Nucleus accumbens (tissue), 56 donors: ENCODE measurements around the gene ZSWIM2.
"Not testable (repeated sequence)": the region's sequence is repeated elsewhere in the genome, so short reads cannot be mapped to it uniquely, and the experiment has no call there.

Experiments
- DNase-seq, 56 donors: peaks; one replicate each; lab custom pipeline; 2025; lab: John Stamatoyannopoulos, UW

The ZSWIM2 gene, protein sequence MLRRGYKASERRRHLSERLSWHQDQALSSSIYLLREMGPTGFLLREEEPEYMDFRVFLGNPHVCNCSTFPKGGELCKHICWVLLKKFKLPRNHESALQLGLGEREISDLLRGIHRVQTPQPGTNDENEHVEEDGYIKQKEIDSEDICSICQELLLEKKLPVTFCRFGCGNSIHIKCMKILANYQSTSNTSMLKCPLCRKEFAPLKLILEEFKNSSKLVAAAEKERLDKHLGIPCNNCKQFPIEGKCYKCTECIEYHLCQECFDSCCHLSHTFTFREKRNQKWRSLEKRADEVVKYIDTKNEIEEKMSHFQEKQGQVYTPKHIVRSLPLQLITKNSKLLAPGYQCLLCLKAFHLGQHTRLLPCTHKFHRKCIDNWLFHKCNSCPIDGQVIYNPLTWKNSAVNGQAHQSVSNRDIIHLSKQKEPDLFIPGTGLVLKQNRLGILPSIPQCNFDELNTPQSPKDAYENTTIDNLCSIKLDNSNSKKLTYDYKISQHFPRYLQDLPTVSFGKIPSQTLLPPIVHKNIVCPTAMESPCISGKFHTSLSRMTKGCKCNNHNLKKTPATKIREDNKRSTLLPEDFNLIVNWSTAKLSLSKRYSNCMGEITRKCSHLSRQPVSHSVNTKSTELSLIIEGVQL

DNA sequence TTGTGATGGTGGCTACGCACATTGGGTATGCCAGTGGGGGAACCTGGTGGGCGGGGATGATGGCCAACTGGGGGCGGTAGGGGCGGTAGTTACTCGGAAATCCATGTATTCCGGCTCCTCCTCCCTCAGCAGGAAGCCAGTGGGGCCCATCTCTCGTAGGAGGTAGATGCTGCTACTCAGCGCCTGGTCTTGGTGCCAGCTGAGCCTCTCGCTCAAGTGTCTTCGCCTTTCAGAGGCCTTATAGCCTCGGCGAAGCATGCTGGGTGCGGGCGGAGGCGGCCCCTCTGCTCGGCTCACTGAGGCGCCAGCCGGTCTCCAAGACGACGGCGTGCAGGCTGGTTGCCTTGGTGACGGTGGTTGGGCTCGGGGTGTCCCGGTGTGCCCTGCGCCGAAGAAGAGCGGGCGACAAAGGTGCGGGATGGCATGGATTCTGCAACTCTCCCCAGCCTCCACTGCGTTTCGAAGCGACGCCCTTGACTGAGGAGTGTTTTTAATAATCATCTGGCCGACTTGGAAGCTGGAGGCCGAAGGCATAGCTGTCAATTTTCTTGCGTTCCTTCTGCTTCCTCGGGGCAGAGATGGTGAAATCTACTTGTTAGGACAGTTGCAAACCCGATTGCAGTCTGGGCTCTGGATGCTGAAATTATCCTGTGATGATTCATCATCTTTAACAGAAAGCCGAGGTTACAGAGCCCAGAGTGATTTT, at the start of gene ZSWIM2:
TSS of gene ZSWIM2 (minus strand) at position 298 of the 706 bp plus-strand sequence. CDS start at position 258, 40 bp downstream.
- peak in 54 of 56 donors; percentile 3 to 89 (median 60) for DNase-seq

DNA sequence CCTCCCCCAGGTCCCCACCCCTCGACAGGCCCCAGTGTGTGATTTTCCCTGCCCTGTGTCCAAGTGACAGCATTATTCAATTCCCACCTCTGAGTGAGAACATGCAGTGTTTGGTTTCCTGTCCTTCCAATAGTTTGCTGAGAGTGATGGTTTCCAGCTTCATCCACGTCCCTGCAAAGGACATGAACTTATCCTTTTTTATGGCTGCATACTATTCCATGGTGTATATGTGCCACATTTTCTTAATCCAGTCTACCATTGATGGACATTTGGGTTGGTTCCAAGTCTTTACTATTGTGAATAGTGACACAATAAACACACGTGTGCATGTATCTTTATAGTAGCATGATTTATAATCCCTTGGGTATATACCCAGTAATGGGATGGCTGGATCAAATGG, 47.2 kb upstream of the ZSWIM2 start:
- not testable (repeated sequence) for DNase-seq

- no peak for DNase-seq
Observed at GRCh38 chr2:186895451-186895850, 46.5 kb upstream of the ZSWIM2 start.

GRCh38 chr2:186894478-186894877, 45.5 kb upstream of the ZSWIM2 start:
- DNase-seq: no peak

DNA sequence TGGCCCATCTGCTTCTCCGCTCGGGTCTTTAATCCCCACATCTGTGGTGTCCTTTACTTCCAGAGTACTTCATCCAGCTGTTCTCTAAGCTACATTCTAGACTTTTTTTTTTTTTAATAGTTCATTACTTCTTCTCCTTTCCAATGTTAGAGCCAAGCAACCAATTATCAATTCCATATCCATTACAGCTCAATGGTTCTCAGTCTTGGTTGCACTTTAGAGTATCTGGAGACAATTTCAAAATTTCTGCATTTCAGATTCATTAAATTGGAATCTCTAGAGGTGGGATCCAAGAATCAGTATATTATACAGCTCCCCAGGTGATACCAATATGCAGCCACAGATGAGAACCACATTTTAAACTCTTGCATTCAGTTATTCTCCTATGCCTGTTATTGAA, 43.9 kb upstream of the ZSWIM2 start:
- DNase-seq: no peak

DNA sequence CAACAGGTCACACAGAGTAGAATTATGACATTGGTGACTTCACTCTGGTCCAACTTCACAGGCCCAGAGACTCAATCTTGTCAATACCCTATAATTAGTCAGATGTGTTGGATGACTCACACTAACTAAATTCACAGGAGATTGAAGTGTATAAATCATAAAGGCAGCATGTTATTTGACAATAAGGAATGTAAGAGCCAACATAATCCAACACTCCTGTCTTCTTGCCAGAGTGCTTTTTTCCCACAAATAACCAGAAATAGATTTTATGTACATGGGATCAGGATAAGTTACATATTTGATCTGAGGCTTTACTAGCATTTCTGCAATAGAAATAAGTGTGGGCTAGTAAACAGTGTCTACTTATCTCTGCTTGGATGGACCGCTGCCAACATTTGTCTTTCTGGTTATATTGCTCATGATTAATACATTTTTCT, 42.2 kb upstream of the ZSWIM2 start:
- no peak for DNase-seq

DNA sequence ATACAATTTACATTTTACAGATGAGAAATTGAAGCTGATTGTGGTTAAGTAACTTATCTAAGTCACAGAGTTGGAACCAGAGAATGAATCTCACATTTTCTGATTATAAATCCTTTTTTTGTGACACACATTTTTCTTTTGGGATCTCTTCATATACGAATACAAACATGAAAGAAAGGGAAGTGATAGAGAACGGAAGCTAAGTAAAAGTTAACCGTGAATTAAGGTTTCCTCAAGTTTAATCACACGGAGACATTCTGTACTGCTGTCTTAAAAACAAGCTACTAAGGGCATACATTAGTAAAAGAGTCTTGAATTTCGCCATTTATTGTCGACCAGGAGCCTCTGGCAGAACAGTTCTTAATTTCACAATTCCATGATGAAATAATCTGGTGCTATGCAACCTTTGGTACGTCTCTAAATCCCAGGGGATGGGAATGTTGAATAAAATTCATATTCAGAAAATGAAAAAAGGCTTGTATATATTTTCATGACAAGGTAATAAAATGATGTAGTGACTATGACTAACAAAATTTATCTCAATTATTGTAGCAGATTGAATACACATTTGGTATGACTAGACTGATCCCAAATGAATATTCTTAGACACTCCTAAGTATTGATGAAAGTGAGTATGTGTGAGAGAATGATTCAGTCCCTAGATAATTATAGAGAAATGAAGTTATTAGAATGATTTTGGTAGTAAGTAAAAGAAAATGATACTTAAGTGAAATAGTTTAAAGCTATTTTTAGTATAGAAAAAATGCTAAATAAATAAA, 40.3 kb upstream of the ZSWIM2 start:
- no peak for DNase-seq

DNA sequence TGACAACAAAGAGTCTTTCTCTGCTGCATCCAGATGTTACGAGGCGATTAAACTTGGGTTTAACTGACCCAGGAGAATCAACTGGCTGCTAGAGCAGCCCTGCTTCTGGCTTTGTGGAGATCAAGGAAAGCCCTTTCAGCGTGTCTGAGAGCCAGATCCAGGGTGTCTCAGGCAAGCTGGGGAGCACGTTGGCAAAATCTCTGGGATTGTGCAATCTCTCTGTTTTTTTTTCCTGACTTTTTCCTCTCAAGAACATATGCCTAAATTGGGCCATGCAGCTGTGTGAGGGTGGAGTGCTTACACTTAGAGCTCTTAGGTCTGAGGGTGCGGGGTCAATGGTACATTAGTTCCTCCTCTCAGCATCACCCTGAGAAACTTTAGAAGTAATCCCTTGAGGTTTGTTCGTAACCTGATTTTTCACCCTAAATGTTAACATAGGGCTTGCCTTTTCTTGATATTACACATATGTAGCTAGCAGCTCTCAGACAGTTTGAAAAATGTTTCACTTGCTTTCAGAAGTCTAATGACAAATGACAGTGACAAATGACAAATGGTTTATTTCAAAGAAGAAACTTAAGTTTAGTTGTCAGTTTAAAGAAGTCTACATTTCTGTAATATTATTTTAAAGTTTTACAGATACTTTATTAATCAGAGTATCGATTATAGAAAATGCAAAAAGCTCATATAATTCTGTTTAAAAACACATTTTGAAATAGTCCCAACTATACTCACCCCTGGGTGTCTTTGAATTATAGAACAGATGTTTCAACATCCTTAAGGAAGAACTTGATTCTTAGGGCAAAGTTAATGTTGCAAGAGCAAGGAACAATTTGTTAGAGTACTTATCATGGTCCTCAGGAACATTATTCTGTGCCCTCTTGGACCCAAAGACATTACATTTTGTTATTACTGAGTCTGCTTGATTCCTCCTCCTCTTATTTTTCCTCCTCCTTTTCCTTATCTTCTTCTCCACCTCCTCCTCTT, 38.4 kb upstream of the ZSWIM2 start:
- no peak for DNase-seq

GRCh38 chr2:186884587-186884986, 35.6 kb upstream of the ZSWIM2 start:
- no peak for DNase-seq

- DNase-seq: no peak
Observed at GRCh38 chr2:186883666-186884065, 34.7 kb upstream of the ZSWIM2 start.

DNA sequence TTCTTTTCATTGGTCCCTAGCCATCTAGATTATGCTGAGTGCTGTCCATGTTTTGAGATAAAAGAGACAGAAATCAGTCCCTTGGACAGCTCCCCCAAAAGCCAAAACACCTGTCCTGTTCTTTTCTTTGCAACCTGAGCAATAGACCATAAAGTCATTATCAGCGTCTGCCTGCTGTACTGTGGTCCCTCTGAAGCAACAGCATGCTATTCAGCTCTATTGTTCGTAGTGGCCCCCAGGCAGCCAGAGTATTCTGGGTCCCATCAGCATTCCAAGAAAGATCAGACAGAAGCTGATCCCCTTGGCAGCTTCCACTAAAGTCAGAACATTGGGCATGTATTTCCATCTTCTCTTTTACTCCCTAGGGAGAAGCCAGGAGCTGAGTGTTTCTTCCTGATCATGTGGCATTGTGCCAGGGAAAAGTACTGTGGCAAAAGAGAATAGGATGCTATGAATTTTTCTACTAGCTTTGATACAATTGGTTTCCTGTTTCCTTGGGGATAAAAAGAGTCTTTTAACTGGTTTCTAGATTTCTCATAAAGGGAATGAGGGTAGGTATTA, 33.6 kb upstream of the ZSWIM2 start:
- DNase-seq: no peak

GRCh38 chr2:186881660-186882059, 32.7 kb upstream of the ZSWIM2 start:
- DNase-seq: no peak

DNA sequence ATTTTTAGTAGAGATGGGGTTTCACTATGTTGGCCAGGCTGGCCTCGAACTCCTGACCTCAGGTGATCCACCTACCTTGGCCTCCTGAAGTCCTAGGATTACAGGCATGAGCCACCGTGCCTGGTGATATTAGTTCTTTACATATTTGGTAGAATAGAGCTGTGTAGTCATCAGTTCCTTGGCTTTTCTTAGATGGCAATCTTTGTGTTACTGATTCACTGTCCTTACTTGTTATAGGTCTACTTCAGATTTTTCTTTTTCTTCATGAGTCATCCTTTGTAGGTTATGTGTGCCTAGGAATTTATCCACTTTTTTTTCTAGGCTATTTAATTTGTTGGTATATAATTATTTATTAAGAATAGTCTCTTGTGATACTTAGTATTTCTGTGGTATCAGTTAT, 30.3 kb upstream of the ZSWIM2 start:
- DNase-seq: no peak

DNA sequence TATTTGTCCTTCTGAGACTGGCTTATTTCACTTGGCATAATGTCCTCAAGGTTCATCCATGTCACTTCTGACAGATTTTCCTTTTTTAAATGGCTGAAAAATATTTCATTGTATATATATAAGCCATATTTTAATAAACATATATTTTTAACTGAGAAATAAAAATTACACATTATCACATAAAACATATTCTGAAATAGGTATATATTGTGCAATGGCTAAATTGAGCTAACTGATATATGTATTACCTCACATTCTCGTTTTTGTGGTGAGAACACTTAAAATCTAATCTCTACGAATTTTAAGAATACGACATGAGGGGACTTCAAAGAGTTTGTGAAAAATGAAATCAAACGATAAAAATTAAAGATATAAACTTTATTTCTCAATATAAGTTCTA, 25.7 kb upstream of the ZSWIM2 start:
- no peak for DNase-seq

GRCh38 chr2:186871881-186872280, 22.9 kb upstream of the ZSWIM2 start:
- no peak for DNase-seq

DNA sequence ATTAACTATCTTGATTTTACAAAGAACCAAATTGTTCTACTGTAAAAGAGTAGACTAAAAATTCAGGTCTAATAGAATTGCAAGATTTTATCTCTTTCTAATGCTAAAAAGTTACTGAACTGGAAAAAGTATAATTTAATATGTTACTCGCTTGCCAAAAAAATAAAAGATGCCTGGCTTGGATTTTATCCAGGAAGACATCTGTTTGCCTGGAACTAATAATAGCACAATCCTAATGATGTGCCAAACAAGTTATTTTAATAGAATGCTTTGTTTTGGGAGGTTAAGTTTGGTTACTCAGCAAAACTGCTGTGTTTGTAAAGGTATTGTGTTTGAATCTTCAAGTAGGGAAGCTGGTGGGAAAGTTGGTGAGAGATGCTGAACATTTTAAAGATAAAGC, 19.4 kb upstream of the ZSWIM2 start:
- no peak for DNase-seq

- no peak for DNase-seq
Observed at GRCh38 chr2:186862869-186863709, 14.1 kb upstream of the ZSWIM2 start.

GRCh38 chr2:186855216-186855615, 6.2 kb upstream of the ZSWIM2 start:
- no peak for DNase-seq
